NCI-H460 (cell line): ENCODE results near the gene TEX101. TPM values are rescaled to one million over a fixed set of nuclear protein-coding genes. Genes with fewer than 3 reads are reported as not detected.
"Not testable (repeated sequence)": the region's sequence is repeated elsewhere in the genome, so short reads cannot be mapped to it uniquely, and the experiment has no call there.

ENCODE experiments used
- DNase-seq: peaks from one replicate; pipeline ENCODE4 v3.0.0-alpha.2; 2016; ENCODE audit warnings: low read depth; ENCODE audit errors: extremely low read depth
- polyA plus RNA-seq: library from polyadenylated mRNA; depleted of rRNA; stranded (reverse); fragments of >200 nt; gene quantifications from 2 replicates; pipeline ENCODE4 v1.2.3, GENCODE V29; 2014; cell fraction: nucleus; rRNA removed
- total RNA-seq: library from RNA; depleted of rRNA; stranded (reverse); fragments of >200 nt; shearing (Covaris generic); gene quantifications from 2 replicates; pipeline ENCODE4 v1.2.3, GENCODE V29; 2014; rRNA removed

TEX101 gene
- not detected in 2 replicates for total RNA-seq
- polyA plus RNA-seq: not detected in 2 replicates

DNA sequence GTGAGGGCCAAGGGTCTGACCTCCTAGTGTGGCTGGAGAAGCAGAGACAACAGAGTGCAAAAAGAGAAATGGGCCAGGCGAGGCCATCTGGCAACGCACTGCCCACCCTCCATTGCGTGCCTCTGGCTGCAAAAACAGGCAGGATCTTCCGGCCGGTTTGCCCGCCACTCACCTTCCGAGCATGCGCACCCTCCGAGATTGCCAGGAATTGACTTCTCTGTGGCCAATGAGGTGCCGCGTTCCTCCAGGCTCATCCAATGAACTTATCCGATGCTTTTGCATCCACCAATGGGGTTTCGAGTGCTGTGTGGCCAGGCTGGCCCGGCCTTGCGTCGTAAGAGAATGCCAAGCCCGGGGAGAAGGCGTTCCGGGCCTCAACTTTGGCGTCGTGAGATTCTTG lies at the start of gene TEX101:
TSS of gene TEX101 (plus strand) at position 337 of the 400 bp plus-strand sequence. CDS start 1,030 bp downstream, outside the sequence.
- DNase-seq: no peak

- DNase-seq: not testable (repeated sequence)
Measured at GRCh38 chr19:43365677-43366076, 49.0 kb upstream of the TEX101 start.

DNA sequence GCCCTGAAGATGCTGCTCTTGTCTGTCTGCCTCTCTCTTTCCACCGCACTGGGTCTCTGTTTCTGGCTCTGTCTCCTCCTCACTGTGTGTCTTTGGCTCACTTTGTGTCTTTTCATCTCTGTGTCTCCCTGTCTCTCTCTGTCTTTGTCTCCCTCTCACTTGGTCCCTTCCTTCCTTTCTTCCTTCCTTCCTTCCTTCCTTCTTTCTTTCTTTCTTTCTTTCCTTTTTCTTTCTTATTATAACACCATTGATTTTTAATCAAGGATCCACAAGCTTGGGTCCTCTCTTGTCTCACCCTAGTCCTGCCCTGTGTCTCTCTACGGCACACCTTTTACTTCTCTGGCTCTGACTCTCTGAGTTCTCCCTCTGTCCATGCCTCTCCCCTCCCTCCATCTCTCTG lies 46.9 kb upstream of the TEX101 start:
- no peak for DNase-seq

- DNase-seq: not testable (repeated sequence)
Measured at GRCh38 chr19:43368897-43369296, 45.8 kb upstream of the TEX101 start.

DNA sequence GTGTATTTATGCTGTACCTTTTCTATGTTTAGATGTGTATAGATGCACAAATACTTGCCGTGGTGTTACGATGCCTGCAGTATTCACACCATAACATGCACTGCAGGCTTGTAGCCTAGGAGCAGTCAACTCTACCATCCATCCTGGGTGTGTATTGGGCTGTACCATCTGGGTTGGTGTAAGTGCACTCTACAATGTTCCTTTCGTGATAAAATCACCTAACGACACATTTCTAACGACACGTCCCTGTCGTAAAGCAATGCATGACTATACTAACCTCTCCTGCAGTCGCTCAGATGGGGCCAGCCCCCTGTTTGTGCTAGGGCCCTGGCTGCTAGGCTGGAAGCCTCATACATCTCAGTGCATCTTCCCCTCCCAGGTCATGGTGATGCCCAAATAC lies 42.8 kb upstream of the TEX101 start:
- no peak for DNase-seq

DNA sequence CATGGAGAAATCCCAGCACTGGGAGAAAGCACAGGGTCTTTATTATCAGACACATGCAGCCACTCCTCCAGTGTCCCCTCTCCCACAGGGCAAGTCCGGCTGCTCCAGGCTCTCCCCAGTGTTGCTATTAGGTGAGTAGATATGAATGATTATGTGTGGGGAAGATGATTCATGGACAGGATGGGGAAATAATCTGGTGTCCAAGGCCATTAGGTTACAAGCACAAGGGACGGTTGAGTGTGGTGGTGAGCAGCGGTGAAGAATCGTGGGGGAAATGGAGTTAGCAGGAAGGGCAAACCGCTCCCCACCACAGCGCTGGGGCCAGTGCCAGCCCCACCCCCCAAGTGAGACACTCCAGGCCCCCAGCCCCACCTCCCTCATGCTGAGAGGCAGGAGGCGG lies 42.2 kb upstream of the TEX101 start:
- DNase-seq: no peak

DNA sequence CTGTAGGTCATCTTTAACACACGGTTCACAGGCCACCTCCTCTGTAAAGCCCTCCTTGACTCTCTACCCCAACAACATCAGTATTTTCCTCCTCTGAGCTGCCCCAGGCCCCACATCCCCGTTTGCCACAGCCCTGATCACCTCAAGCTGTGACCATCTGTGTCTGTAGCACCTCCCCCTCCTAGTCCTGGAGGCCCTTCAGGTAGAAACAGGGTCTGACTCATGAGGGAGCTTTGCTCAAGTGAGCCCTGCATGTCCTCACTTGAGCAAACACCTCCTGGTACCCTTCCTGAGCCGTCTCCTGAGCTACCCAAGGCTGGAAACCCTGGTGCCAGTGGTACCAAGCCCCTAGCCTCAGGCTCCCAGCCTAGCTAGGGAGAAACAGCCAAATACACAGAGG lies 37.1 kb upstream of the TEX101 start:
- DNase-seq: not testable (repeated sequence)

DNA sequence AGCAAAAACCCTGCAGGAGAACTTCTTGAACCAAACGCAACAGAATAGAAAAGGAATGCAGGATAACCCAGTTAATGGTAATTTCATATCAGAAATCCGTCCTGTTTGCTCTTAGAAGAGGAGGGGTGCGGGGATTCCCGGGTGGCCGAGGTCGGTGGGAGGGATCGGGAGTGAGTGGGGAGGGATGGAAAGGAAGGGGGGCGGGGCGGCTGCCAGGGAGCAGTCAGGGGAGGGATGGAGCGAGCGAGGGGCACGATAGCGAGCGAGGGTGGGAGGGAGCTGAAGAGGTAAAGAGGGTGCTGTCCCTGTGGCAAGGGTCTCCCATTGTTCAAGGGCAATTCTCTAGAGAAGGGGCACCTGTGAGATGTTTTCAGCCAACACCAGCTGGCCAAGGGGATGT lies 34.7 kb upstream of the TEX101 start:
- DNase-seq: no peak

DNA sequence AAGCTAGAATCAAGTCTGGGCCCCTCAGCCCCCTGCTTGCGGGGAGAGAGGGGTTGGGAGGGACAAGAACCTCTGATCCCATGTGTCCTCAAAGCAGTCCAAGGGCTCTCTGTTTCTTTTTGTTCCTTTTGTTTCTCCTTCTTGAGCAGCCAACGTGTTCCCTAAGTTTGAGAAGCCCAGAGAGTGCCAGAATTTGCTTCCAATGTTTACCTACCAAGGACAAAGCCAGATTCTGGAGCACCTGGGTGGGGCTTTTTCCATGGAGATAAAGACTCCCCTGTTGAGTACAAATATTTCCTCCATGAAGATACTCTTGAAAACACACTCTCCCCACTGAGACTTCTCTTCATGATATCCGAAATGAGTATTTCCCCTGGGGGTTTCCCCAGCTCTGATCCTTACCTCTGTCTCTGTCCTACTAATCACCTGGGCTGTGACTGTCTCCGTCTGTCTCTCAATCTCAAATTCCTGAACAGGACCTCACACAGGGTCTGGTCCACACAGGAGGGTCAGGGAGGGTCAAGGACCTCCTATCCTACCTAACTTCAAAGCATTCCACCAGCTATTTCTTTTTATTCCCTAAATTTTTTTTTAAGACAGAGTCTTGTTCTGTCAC lies 33.8 kb upstream of the TEX101 start:
- no peak for DNase-seq

- not testable (repeated sequence) for DNase-seq
Measured at GRCh38 chr19:43382586-43383216, 32.0 kb upstream of the TEX101 start.

DNA sequence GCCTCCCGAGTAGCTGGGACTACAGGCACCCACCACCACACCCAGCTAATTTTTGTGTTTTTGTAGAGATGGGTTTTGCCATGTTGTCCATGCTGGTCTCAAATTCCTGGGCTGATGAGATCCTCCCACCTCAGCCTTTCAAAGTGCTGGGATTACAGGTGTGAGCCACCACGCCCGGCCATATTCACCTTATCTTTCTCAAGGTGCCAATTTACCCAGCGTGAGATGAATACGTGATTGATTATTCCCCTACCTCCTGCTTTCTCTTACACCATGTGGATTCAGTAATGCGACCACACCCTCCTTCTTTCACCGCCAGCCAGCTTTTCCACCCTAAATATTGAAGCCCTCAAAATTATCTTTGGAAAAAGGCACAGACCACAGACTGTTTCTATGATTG lies 31.4 kb upstream of the TEX101 start:
- DNase-seq: not testable (repeated sequence)

DNA sequence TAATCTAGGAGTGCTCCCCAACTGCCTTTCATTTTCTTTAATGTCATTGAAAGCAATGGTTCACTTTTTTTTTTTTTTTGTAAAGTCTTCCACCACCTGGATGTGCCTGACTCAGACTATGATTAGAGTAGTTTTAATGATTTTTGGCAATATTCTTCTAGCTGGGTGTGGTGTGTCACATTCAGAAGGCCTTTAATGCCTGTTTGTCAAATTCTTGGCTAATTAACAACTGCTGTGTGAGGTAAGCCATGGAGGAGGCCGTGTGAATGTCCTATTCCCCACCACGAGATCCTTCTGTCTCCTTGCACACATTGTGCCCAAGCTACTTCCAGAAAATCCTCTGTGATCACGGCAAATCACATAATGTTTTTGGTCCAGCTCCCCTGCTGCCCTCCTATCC lies 30.9 kb upstream of the TEX101 start:
- not testable (repeated sequence) for DNase-seq

- not testable (repeated sequence) for DNase-seq
Measured at GRCh38 chr19:43390903-43391551, 23.7 kb upstream of the TEX101 start.

DNA sequence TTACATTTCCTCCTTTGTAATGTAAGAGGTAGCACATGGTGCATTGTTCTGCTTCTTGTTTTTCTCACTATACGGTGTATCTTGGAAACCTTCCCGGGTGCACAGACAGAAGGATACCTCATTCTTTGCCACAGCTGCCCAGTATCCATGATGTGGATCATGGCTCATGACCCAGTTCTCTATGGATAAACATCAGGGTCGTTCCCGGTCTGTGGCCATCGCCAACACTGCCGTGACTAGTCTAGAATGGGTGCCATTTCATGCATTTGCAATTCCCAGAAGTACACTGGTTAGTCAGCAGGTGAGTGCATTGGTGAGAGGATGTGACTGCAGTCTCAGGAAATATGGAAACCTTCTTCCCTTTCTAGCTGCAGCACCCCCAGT lies 23.1 kb upstream of the TEX101 start:
- DNase-seq: not testable (repeated sequence)

DNA sequence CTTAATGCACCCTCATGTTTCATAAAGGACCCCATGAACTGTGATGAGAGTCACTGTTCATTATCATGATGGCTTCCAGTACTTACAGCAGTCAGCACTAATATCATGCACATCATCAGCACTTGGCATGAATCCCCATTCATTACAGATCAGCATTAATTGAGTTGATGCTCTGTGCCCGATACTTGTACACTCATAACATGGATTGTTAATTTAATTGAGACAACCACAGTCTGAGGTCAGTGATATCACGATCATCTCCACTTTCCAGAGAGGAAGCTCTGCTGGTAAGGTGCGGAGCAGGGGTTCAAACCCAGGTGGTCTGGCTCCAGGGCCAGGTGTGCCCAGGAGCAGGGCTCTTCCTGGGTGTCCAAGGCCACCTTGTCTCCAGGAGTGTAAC lies 21.2 kb upstream of the TEX101 start:
- DNase-seq: not testable (repeated sequence)

DNA sequence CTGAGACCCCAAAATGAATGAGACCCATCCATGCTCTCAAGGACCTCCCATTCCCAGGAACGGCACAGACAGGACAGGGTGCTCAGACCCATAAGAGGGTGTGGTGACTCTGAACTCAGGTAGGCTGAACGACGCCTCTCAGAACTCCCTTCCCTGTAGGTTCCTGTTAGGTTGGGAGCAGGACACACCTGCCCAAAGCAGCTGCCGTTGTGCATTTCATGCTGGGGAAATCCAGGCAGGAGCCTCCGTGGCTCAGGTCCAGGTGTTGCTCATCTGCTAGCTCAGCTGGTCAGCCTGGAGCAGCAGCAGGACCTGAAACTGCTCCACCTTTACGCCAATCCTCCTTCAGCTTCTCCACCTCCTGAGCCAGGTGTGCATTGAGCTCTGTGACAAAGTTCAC lies 19.1 kb upstream of the TEX101 start:
- no peak for DNase-seq

DNA sequence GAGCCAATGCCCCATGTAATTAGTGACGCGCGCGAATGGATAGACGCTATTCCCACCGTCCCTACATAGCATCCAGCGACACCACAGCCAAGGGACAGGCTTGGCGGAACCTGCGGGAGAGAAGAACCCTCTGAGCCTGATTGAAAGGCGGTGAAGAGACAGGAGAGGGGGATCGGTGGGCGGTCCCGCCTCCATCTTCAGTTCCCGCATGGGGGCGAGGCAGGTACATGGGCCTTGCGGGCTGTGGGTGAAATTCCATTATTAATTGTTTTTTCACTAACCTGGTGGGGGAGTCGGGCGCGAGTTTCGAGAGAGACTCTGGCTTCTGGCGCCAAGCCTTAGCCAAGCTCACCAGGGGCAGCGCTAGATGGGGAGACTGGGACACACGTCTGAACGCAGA lies 8.4 kb upstream of the TEX101 start:
- DNase-seq: no peak

DNA sequence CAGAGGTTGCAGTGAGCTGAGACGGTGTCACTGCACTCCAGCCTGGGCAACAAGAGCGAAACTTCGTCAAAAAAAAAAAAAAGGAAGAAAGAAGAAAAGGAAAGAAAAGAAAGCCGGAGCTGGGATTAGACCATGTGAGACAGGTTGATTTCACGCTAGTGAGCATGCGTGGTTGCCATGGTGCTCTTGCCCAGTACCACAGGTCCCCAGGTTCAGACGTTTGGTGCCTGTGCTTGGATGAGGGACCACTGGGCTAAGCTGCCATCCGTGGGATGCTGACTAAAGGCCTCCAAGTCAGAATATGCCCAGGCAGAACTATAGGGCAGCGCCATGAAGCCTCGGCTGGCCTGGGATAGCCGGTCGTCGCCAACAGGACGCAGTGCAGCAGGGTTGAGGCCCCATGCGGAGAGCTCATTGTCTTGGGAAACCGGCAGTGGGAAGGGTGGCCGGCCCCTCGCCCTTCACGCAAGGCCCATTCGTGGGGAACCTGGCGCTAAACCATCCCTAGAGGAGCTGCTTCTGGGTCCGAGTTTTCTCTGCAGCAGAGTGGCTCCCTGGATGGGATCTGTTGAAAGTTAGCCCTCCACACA lies 7.2 kb upstream of the TEX101 start:
- DNase-seq: no peak

GRCh38 chr19:43408043-43408442 lies 6.6 kb upstream of the TEX101 start:
- no peak for DNase-seq

DNA sequence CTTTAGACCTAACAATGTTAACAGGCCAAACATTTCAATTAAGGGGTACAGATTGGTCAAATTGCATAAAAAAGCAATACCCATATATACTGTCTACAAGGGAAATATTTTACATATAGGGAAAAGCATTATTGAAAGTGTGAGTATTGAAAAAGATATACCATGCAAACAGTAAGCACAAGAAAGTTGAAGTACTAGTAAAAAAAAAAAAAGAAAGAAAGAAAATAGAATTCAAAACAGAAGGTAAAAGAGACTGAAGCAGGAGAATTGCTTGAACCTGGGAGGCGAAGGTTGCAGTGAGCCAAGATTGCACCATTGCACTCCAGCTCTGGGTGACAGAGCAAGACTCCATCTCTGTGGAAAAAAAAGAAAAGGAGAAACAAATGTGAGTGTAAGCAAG lies 5.3 kb upstream of the TEX101 start:
- no peak for DNase-seq

- DNase-seq: no peak
Measured at GRCh38 chr19:43412441-43412840, 2.2 kb upstream of the TEX101 start.
